Inferior parietal cortex (tissue), 1 donor: ENCODE data around the gene RPN2.

Experiments
- DNase-seq: peaks from one replicate; pipeline ENCODE4 v3.0.0-alpha.2; 2016; ENCODE audit errors: extremely low spot score

Gene RPN2

GRCh38 chr20:37185686-37186085 is 6.6 kb downstream of the RPN2 start:
- no peak for DNase-seq

GRCh38 chr20:37188787-37189186 is 9.7 kb downstream of the RPN2 start:
- no peak for DNase-seq

- no peak for DNase-seq
These were observed 10.4 kb downstream of the RPN2 start for GRCh38 chr20:37189416-37190016.

GRCh38 chr20:37190354-37191112 is 11.4 kb downstream of the RPN2 start:
- DNase-seq: no peak

GRCh38 chr20:37192137-37192854 is 13.2 kb downstream of the RPN2 start:
- peak; percentile 96 for DNase-seq

GRCh38 chr20:37193226-37193625 is 14.1 kb downstream of the RPN2 start:
- DNase-seq: no peak

- no peak for DNase-seq
These were observed 14.7 kb downstream of the RPN2 start for GRCh38 chr20:37193821-37194220.

- no peak for DNase-seq
These were observed 15.7 kb downstream of the RPN2 start for GRCh38 chr20:37194621-37195417.

- no peak for DNase-seq
These were observed 20.0 kb downstream of the RPN2 start for GRCh38 chr20:37198932-37199660.

- DNase-seq: no peak
These were observed 21.2 kb downstream of the RPN2 start for GRCh38 chr20:37200376-37200775.

- DNase-seq: no peak
These were observed 22.0 kb downstream of the RPN2 start for GRCh38 chr20:37200926-37201826.

GRCh38 chr20:37201827-37202162 is 22.7 kb downstream of the RPN2 start:
- DNase-seq: no peak

- peak; percentile 62 for DNase-seq
These were observed 23.3 kb downstream of the RPN2 start for GRCh38 chr20:37202267-37202943.

GRCh38 chr20:37204056-37204455 is 24.9 kb downstream of the RPN2 start:
- DNase-seq: no peak

GRCh38 chr20:37205130-37205529 is 26.0 kb downstream of the RPN2 start:
- DNase-seq: no peak

- no peak for DNase-seq
These were observed 26.7 kb downstream of the RPN2 start for GRCh38 chr20:37205794-37206193.

- no peak for DNase-seq
These were observed 28.0 kb downstream of the RPN2 start for GRCh38 chr20:37207171-37207570.

GRCh38 chr20:37209193-37209592 is 30.1 kb downstream of the RPN2 start:
- DNase-seq: no peak

- DNase-seq: no peak
These were observed 30.7 kb downstream of the RPN2 start for GRCh38 chr20:37209661-37210314.
